Esophagus squamous epithelium (tissue), 5 donors: ENCODE measurements around the gene MYO3B. TPM values are rescaled to one million over a fixed set of nuclear protein-coding genes. Genes with fewer than 3 reads are reported as not detected.
"Not testable (repeated sequence)": the region's sequence is repeated elsewhere in the genome, so short reads cannot be mapped to it uniquely, and the experiment has no call there.

ENCODE experiments used
- DNase-seq: peaks from one replicate; lab custom pipeline; 2025; lab: John Stamatoyannopoulos, UW
- H3K27ac ChIP-seq, 4 donors: fragments of 200-600 bp; sonication (generic); one replicate each; pipeline ENCODE4 v1.5.1; 2016 to 2019; ENCODE audit warnings: mild to moderate bottlenecking in 1 of 4
- H3K27me3 ChIP-seq, 4 donors: fragments of 200-600 bp; sonication (generic); 1 replicate in 3 of 4; 2 replicates in 1 of 4; pipeline versions ENCODE4 v1.5.1 to v1.6.0; 2017 to 2021; ENCODE audit warnings: antibody characterized with exemption in 1 of 4
- H3K36me3 ChIP-seq, 3 donors: fragments of 200-600 bp; sonication (generic); one replicate each; pipeline ENCODE4 v1.5.1; 2016 to 2019
- H3K4me1 ChIP-seq, 3 donors: fragments of 200-600 bp; sonication (generic); one replicate each; pipeline ENCODE4 v1.5.1; 2017 to 2019
- H3K4me3 ChIP-seq, 4 donors: fragments of 200-600 bp; sonication (generic); 1 replicate in 3 of 4; 2 replicates in 1 of 4; pipeline ENCODE4 v1.5.1; 2016 to 2019; ENCODE audit warnings: mild to moderate bottlenecking in 2 of 4, moderate library complexity in 1 of 4
- H3K9me3 ChIP-seq, 3 donors: fragments of 200-600 bp; sonication (generic); one replicate each; pipeline ENCODE4 v1.5.1; 2016 to 2019
- POLR2A ChIP-seq, 4 donors: fragments of 450-650 bp; IDR thresholded peaks; one replicate each; pipeline ENCODE4 v1.6.1; 2017; ENCODE audit warnings: antibody characterized with exemption in 4 of 4, mild to moderate bottlenecking in 4 of 4, moderate library complexity in 3 of 4
- WGBS, 2 donors: methylation state at CpG; one replicate each; pipeline ENCODE4 v1.1.5; 2018; 5-methylcytosine and 5-hydroxymethylcytosine counted together
- intact Hi-C: fragments of 100-400 bp; cut with DNase I; formaldehyde crosslinking; loops from one replicate; pipeline ENCODE4 v1.15.0; 2022
- total RNA-seq, 4 donors: library from RNA; depleted of rRNA; stranded (reverse); fragments of >200 nt; gene quantifications; one replicate each; pipeline ENCODE4 v1.1.0, GENCODE V29; 2016
- TF ChIP-seq, protein P1 (sequence below), 6 experiments: fragments of 450-650 bp in 4 of 6; fragments of 200-600 bp in 2 of 6; sonication (generic) in 2 of 6; IDR thresholded peaks; one replicate each; pipeline ENCODE4 v1.5.1; 2016 to 2019; ENCODE audit warnings: antibody characterized with exemption in 6 of 6, mild to moderate bottlenecking in 4 of 6, moderate library complexity in 4 of 6
- donor health status: DM: yes; HTN: yes; CAD: no.

The MYO3B gene
- total RNA-seq, 4 donors from 2014 or later = 0.15 to 0.38 (median 0.18) TPM

DNA sequence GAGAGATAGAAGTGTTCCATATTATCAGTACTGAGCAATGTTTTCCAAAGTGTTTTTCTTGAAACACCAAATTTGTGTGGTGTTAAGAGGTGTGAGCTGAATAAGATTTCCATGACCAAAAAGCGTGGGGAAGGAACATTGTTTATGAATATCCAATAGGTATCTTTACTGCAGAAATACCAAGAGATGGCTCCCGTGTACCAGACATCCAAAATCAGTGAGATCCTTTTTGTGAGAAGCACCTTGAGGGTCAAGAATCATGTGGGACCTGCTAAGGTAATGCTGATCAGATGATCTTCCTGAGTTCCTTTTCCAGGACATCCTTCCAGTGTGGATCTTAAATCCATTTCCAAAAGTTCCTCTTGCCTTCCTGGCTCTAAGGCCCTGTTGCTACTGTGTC is 246.0 kb downstream of the MYO3B start:
- Histone ChIP-seq H3K9me3 (no peaks in the 10 kb centered on the region), H3K4me3 (no peak overlapping the region), H3K27ac (no peak overlapping the region), H3K36me3 (no peaks in the 10 kb centered on the region), H3K4me1 (no peaks in the 10 kb centered on the region), H3K27me3 (peaks cover 0 to 15% (median 0%) of the 10 kb centered on the region in 4 donors)
- intact Hi-C loops = no loop called here
- TF ChIP-seq, protein P1, sequence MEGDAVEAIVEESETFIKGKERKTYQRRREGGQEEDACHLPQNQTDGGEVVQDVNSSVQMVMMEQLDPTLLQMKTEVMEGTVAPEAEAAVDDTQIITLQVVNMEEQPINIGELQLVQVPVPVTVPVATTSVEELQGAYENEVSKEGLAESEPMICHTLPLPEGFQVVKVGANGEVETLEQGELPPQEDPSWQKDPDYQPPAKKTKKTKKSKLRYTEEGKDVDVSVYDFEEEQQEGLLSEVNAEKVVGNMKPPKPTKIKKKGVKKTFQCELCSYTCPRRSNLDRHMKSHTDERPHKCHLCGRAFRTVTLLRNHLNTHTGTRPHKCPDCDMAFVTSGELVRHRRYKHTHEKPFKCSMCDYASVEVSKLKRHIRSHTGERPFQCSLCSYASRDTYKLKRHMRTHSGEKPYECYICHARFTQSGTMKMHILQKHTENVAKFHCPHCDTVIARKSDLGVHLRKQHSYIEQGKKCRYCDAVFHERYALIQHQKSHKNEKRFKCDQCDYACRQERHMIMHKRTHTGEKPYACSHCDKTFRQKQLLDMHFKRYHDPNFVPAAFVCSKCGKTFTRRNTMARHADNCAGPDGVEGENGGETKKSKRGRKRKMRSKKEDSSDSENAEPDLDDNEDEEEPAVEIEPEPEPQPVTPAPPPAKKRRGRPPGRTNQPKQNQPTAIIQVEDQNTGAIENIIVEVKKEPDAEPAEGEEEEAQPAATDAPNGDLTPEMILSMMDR (IDR thresholded peaks at IDR 0.05) = no peak
- TF ChIP-seq POLR2A (IDR thresholded peaks at IDR 0.05) = no peak
- WGBS, 2 donors = 72 to 86% methylated on average over 2 of the region's 2 CpGs
- no peak for DNase-seq

DNA sequence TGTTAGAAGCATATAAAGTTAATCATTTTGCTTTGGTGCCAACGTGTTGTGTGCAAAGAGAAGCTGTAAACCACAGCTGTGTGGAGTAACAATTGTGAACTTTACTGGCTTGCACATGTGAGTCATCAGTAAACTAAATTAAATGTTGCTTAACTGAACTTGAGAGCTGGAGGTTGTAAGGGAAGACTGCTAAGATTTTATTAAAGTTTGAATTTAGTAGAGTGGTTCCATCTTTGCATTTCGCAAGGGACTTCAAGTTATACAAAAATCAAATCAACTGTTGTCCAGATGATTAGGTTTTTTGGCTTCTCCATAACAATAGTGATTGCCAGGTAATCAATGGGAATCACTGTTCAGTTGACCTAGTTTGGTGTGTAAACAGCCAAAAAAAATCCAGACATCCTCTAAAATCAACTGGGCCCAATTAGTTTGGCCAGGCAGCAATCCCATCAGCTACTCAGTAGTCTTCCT is 247.4 kb downstream of the MYO3B start:
- no peaks in the 10 kb centered on the region for H3K9me3 ChIP-seq
- no peaks in the 10 kb centered on the region for H3K36me3 ChIP-seq
- whole genome bisulfite sequencing, 2 donors = 54 to 59% methylated on average over 2 of the region's 2 CpGs
- TF ChIP-seq, protein P1 (IDR thresholded peaks at IDR 0.05) = no peak
- TF ChIP-seq POLR2A (IDR thresholded peaks at IDR 0.05) = no peak
- DNase-seq = no peak
- H3K27me3 ChIP-seq = peaks cover 0 to 15% (median 0%) of the 10 kb centered on the region in 4 donors
- no peaks in the 10 kb centered on the region for H3K4me1 ChIP-seq
- peak overlapping the region in 1 of 4 donors; percentile 28 for H3K27ac ChIP-seq
- intact Hi-C loops = no loop called here
- H3K4me3 ChIP-seq = no peak overlapping the region

DNA sequence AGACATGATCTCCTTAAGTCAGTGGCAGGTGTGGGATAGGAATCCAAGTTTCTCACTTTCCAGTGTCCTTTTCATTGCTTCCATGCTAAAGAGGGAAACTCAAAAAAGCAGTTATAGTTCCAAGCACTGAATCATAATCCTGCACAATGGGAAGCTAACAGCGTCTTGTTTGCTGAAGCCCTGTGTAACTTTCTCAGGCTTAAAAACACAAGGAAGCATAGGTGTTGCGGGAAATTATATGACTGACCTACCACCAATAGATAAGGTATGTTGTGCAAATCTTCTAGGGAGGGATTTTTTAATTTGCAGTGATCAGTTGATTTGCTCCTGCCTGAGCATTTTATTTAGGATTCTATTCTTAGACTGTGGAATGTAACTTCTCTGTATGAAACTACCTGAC is 250.9 kb downstream of the MYO3B start:
- no peak for TF ChIP-seq POLR2A (IDR thresholded peaks at IDR 0.05)
- TF ChIP-seq, protein P1 (IDR thresholded peaks at IDR 0.05) = no peak
- Histone ChIP-seq H3K27me3 (no peaks in the 10 kb centered on the region), H3K36me3 (no peaks in the 10 kb centered on the region), H3K4me3 (no peak overlapping the region), H3K27ac (no peak overlapping the region), H3K9me3 (no peaks in the 10 kb centered on the region), H3K4me1 (no peaks in the 10 kb centered on the region)
- 80 to 83% methylated on average over 2 of the region's 2 CpGs for WGBS, 2 donors
- DNase-seq = no peak
- intact Hi-C loops = no loop called here

DNA sequence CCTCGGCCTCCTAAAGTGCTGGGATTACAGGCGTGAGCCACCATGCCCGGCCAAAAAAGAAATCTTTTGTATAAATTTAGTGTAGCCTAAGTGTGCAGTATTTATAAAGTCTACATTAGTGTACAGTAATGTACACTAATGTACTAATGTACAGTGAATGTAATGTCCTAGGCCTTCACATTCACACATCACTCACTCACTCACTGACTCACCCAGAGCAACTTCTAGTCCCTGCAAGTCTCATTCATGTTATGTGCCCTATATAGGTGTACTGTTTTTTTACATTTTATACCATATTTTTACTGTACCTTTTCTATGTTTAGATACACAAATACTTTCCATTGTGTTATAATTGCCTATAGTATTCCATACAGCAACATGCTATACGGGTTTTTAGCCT is 254.9 kb downstream of the MYO3B start:
- H3K27ac ChIP-seq = no peak overlapping the region
- DNase-seq = no peak
- intact Hi-C loops = no loop called here
- TF ChIP-seq, protein P1 (IDR thresholded peaks at IDR 0.05) = no peak
- no peak for TF ChIP-seq POLR2A (IDR thresholded peaks at IDR 0.05)
- WGBS, 2 donors = 88 to 91% methylated on average over 4 of the region's 4 CpGs
- H3K4me3 ChIP-seq = no peak overlapping the region
- H3K4me1 ChIP-seq = no peaks in the 10 kb centered on the region
- no peaks in the 10 kb centered on the region for H3K36me3 ChIP-seq
- no peaks in the 10 kb centered on the region for H3K27me3 ChIP-seq
- no peaks in the 10 kb centered on the region for H3K9me3 ChIP-seq

DNA sequence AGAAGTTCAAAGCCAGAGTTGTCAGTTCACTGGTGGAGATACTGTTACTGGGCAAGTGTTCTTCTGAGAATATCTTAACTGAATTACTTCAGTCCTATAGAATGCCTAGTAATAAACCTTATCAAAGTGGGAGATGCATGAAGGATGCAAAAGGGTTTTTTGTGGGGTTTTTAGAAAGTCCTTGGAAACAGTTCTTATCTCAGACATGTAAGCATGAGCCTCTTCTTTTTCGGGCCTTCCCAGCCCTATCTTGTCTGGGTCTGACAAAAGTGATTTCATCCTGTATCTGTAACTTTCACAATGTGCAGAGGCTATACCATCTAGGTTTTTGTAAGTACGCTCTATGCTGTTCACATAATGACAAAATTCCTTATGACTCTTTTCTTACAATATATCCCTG is 255.5 kb downstream of the MYO3B start:
- DNase-seq = no peak
- Histone ChIP-seq H3K4me1 (no peaks in the 10 kb centered on the region), H3K4me3 (no peak overlapping the region), H3K27me3 (no peaks in the 10 kb centered on the region), H3K27ac (no peak overlapping the region), H3K36me3 (no peaks in the 10 kb centered on the region), H3K9me3 (no peaks in the 10 kb centered on the region)
- intact Hi-C loops = no loop called here
- no peak for TF ChIP-seq POLR2A (IDR thresholded peaks at IDR 0.05)
- 87 to 91% methylated on average over 2 of the region's 2 CpGs for WGBS, 2 donors

DNA sequence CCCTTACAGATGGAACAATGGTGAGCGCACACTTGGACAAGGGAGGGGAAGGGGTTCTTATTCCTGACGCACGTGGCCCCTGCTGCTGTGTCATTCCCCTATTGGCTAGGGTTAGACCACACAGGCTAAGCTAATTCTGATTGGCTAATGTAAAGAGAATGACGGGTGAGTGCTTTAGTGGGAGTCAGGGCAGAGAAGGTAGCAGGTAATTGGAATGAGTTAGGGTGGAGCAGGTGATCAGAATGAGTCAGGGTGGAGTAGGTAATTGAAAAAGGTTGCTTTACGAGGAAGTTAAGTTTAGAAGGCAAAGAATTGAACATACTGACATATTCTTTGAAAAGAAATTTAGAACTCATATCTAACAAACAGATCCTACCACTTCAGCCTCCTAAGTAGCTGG is 256.4 kb downstream of the MYO3B start:
- H3K36me3 ChIP-seq, H3K4me3 ChIP-seq, H3K9me3 ChIP-seq, DNase-seq, H3K27me3 ChIP-seq, H3K27ac ChIP-seq, H3K4me1 ChIP-seq, intact Hi-C loops: not testable (repeated sequence)
- 77 to 90% methylated on average over 5 of the region's 5 CpGs for WGBS, 2 donors
